ENCODE results near the gene HEBP2.

- TF ChIP-seq JUN (CRISPR knock-in tag; IDR thresholded peaks at IDR 0.05) = no peak
- no peak for TF ChIP-seq STAT6 (CRISPR knock-in tag; conservative IDR thresholded peaks at IDR 0.05; ENCODE audit: low read depth)
- TF ChIP-seq CTCF (IDR thresholded peaks at IDR 0.05) = no peak
Observed at GRCh38 chr6:138428944-138429598, 25.0 kb downstream of the HEBP2 start.

All from WTC11 (cell line).